Measurements from ENCODE around the gene UNC5A.

Gene UNC5A

GRCh38 chr5:176797456-176798050 lies 12.8 kb upstream of the UNC5A start:
- no peak for TF ChIP-seq FOXP2 (optimal IDR thresholded peaks at IDR 0.05; ENCODE audit: borderline replicate concordance, extremely low read depth, extremely low read length, insufficient read depth)
- TF ChIP-seq POLR2AphosphoS5 (IDR thresholded peaks at IDR 0.05; ENCODE audit: low read depth, low read length): no peak
- no peak for TF ChIP-seq SIN3A (IDR thresholded peaks at IDR 0.05; ENCODE audit: borderline replicate concordance, insufficient read depth, low read length)
- no peak for TF ChIP-seq REST (IDR thresholded peaks at IDR 0.05; ENCODE audit: insufficient read depth in 1 of 2, low read depth in 2 of 2, low read length in 2 of 2)
- no peak for TF ChIP-seq TAF1 (IDR thresholded peaks at IDR 0.05; ENCODE audit: borderline replicate concordance, insufficient read depth, low read length)

GRCh38 chr5:176798086-176798876 lies 12.1 kb upstream of the UNC5A start:
- TF ChIP-seq TAF1 (IDR thresholded peaks at IDR 0.05; ENCODE audit: borderline replicate concordance, insufficient read depth, low read length): no peak
- no peak for TF ChIP-seq SIN3A (IDR thresholded peaks at IDR 0.05; ENCODE audit: borderline replicate concordance, insufficient read depth, low read length)
- TF ChIP-seq FOXP2 (optimal IDR thresholded peaks at IDR 0.05; ENCODE audit: borderline replicate concordance, extremely low read depth, extremely low read length, insufficient read depth): no peak
- no peak for TF ChIP-seq POLR2AphosphoS5 (IDR thresholded peaks at IDR 0.05; ENCODE audit: low read depth, low read length)
- TF ChIP-seq REST (IDR thresholded peaks at IDR 0.05; ENCODE audit: insufficient read depth in 1 of 2, low read depth in 2 of 2, low read length in 2 of 2): no peak

GRCh38 chr5:176798949-176799348 lies 11.4 kb upstream of the UNC5A start:
- TF ChIP-seq POLR2AphosphoS5 (IDR thresholded peaks at IDR 0.05; ENCODE audit: low read depth, low read length): no peak
- no peak for TF ChIP-seq TAF1 (IDR thresholded peaks at IDR 0.05; ENCODE audit: borderline replicate concordance, insufficient read depth, low read length)
- TF ChIP-seq SIN3A (IDR thresholded peaks at IDR 0.05; ENCODE audit: borderline replicate concordance, insufficient read depth, low read length): no peak
- no peak for TF ChIP-seq FOXP2 (optimal IDR thresholded peaks at IDR 0.05; ENCODE audit: borderline replicate concordance, extremely low read depth, extremely low read length, insufficient read depth)
- no peak for TF ChIP-seq REST (IDR thresholded peaks at IDR 0.05; ENCODE audit: insufficient read depth in 1 of 2, low read depth in 2 of 2, low read length in 2 of 2)

- no peak for TF ChIP-seq REST (IDR thresholded peaks at IDR 0.05; ENCODE audit: insufficient read depth in 1 of 2, low read depth in 2 of 2, low read length in 2 of 2)
- TF ChIP-seq TAF1 (IDR thresholded peaks at IDR 0.05; ENCODE audit: borderline replicate concordance, insufficient read depth, low read length): no peak
- no peak for TF ChIP-seq POLR2AphosphoS5 (IDR thresholded peaks at IDR 0.05; ENCODE audit: low read depth, low read length)
- no peak for TF ChIP-seq SIN3A (IDR thresholded peaks at IDR 0.05; ENCODE audit: borderline replicate concordance, insufficient read depth, low read length)
- TF ChIP-seq FOXP2 (optimal IDR thresholded peaks at IDR 0.05; ENCODE audit: borderline replicate concordance, extremely low read depth, extremely low read length, insufficient read depth): no peak
Measured at GRCh38 chr5:176799488-176799887, 10.9 kb upstream of the UNC5A start.

Data from PFSK-1 (cell line).